Kidney epithelial cell (primary cell): ENCODE results near the gene NVL. TPM values are rescaled to one million over a fixed set of nuclear protein-coding genes. Genes with fewer than 3 reads are reported as not detected.

Source experiments
- DNase-seq: peaks from one replicate; pipeline ENCODE4 v3.0.0-alpha.2; 2010; ENCODE audit warnings: low read depth
- H3K27me3 ChIP-seq: 2 replicates; pipeline ENCODE4 v1.6.0; 2011; ENCODE audit warnings: low read length; ENCODE audit not compliant: control insufficient read depth, insufficient read depth
- H3K36me3 ChIP-seq: 2 replicates; pipeline ENCODE4 v1.5.1; 2011; ENCODE audit warnings: low read length; ENCODE audit not compliant: control insufficient read depth, insufficient read depth
- H3K4me3 ChIP-seq: 2 replicates; pipeline ENCODE4 v1.5.1; 2011; ENCODE audit warnings: low read depth, mild to moderate bottlenecking, control low read depth, low read length
- CTCF ChIP-seq: IDR thresholded peaks from 2 replicates; pipeline ENCODE4 v1.5.1; 2011; ENCODE audit warnings: mild to moderate bottlenecking, moderate library complexity, low read length, control low read depth, inconsistent platforms; ENCODE audit not compliant: insufficient read depth, poor library complexity, severe bottlenecking
- total RNA-seq: library from RNA; depleted of rRNA; stranded (reverse); fragments of >200 nt; gene quantifications from 2 replicates; pipeline ENCODE4 v1.2.3, GENCODE V29; 2015

NVL gene
- total RNA-seq, 1 donor from 2014 or later, result 26.1 TPM

- no peak for DNase-seq
- no peaks in the 10 kb centered on the region for H3K36me3 ChIP-seq
- no peak for TF ChIP-seq CTCF
- no peaks in the 10 kb centered on the region for H3K27me3 ChIP-seq
- no peak overlapping the region for H3K4me3 ChIP-seq
Observed at GRCh38 chr1:224185208-224185607, 144.8 kb downstream of the NVL start.

GRCh38 chr1:224183591-224184312 lies 146.2 kb downstream of the NVL start:
- Histone ChIP-seq H3K27me3 (no peaks in the 10 kb centered on the region), H3K36me3 (no peaks in the 10 kb centered on the region), H3K4me3 (peak overlapping the region; percentile 97)
- DNase-seq, result no peak
- TF ChIP-seq CTCF, result no peak

- Histone ChIP-seq H3K36me3 (no peaks in the 10 kb centered on the region), H3K27me3 (no peaks in the 10 kb centered on the region), H3K4me3 (peak within 1 kb of the TSS; percentile 97)
- no peak for TF ChIP-seq CTCF
- DNase-seq, result peak; percentile 28
Observed at GRCh38 chr1:224182866-224183590, 146.9 kb downstream of the NVL start, which contains the start of gene DEGS1. TSS of gene DEGS1 (plus strand) at chr1:224183240. CDS start at chr1:224183337, 97 bp downstream.

- no peak for TF ChIP-seq CTCF
- no peak for DNase-seq
- no peaks in the 10 kb centered on the region for H3K27me3 ChIP-seq
Observed at GRCh38 chr1:224182057-224182865, 147.7 kb downstream of the NVL start.

GRCh38 chr1:224181453-224181810 lies 148.5 kb downstream of the NVL start:
- Histone ChIP-seq H3K36me3 (no peaks in the 10 kb centered on the region), H3K4me3 (no peak overlapping the region), H3K27me3 (no peaks in the 10 kb centered on the region)
- TF ChIP-seq CTCF, result no peak
- no peak for DNase-seq

More at GRCh38 chr1:224182057-224182865, 147.7 kb downstream of the NVL start:
- Histone ChIP-seq H3K36me3 (no peaks in the 10 kb centered on the region), H3K4me3 (peak overlapping the region; percentile 97)
